Osteocyte (in vitro differentiated cells): ENCODE data around the gene CFAP251. TPM values are rescaled to one million over a fixed set of nuclear protein-coding genes. Genes with fewer than 3 reads are reported as not detected.

ENCODE experiments used
- DNase-seq: peaks from one replicate; pipeline ENCODE4 v3.0.0; 2021; ENCODE audit warnings: mixed read lengths; ENCODE audit not compliant: unreplicated experiment; ENCODE audit errors: extremely low spot score
- H3K27ac Mint-ChIP-seq: one replicate; pipeline ENCODE4 v1.8.0; 2021; ENCODE audit warnings: mild to moderate bottlenecking, mixed read lengths; ENCODE audit not compliant: unreplicated experiment
- H3K27me3 Mint-ChIP-seq: one replicate; pipeline ENCODE4 v1.8.0; 2021; ENCODE audit warnings: mixed read lengths; ENCODE audit not compliant: unreplicated experiment
- H3K36me3 Mint-ChIP-seq: one replicate; pipeline ENCODE4 v1.8.0; 2021; ENCODE audit warnings: mixed read lengths; ENCODE audit not compliant: unreplicated experiment
- H3K4me1 Mint-ChIP-seq: one replicate; pipeline ENCODE4 v1.8.0; 2021; ENCODE audit warnings: mixed read lengths; ENCODE audit not compliant: unreplicated experiment
- H3K4me3 Mint-ChIP-seq: one replicate; pipeline ENCODE4 v1.8.0; 2021; ENCODE audit warnings: mild to moderate bottlenecking, moderate library complexity, mixed read lengths; ENCODE audit not compliant: unreplicated experiment
- H3K9me3 Mint-ChIP-seq: one replicate; pipeline ENCODE4 v1.8.0; 2021; ENCODE audit warnings: mixed read lengths; ENCODE audit not compliant: unreplicated experiment
- total RNA-seq: library from RNA; stranded (reverse); gene quantifications from 2 replicates; pipeline ENCODE4 v1.2.1, GENCODE V29; 2021
- TF ChIP-seq, protein P1 (sequence below): fragments of 200-600 bp; sonication (generic); IDR thresholded peaks from 2 replicates; pipeline ENCODE4 v1.5.0; 2021; ENCODE audit warnings: antibody characterized with exemption, mild to moderate bottlenecking, moderate library complexity

CFAP251 gene
- total RNA-seq, 1 donor from 2014 or later = 2.6 TPM

GRCh38 chr12:122049827-122050226 is 131.4 kb downstream of the CFAP251 start:
- DNase-seq = no peak
- TF ChIP-seq, protein P1, sequence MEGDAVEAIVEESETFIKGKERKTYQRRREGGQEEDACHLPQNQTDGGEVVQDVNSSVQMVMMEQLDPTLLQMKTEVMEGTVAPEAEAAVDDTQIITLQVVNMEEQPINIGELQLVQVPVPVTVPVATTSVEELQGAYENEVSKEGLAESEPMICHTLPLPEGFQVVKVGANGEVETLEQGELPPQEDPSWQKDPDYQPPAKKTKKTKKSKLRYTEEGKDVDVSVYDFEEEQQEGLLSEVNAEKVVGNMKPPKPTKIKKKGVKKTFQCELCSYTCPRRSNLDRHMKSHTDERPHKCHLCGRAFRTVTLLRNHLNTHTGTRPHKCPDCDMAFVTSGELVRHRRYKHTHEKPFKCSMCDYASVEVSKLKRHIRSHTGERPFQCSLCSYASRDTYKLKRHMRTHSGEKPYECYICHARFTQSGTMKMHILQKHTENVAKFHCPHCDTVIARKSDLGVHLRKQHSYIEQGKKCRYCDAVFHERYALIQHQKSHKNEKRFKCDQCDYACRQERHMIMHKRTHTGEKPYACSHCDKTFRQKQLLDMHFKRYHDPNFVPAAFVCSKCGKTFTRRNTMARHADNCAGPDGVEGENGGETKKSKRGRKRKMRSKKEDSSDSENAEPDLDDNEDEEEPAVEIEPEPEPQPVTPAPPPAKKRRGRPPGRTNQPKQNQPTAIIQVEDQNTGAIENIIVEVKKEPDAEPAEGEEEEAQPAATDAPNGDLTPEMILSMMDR = no peak
- H3K36me3 Mint-ChIP-seq = peaks cover 7% of the 10 kb centered on the region
- H3K27ac Mint-ChIP-seq = no peak overlapping the region
- no peaks in the 10 kb centered on the region for H3K27me3 Mint-ChIP-seq
- no peaks in the 10 kb centered on the region for H3K9me3 Mint-ChIP-seq
- peaks cover 9% of the 10 kb centered on the region for H3K4me1 Mint-ChIP-seq
- H3K4me3 Mint-ChIP-seq = no peak overlapping the region

DNA sequence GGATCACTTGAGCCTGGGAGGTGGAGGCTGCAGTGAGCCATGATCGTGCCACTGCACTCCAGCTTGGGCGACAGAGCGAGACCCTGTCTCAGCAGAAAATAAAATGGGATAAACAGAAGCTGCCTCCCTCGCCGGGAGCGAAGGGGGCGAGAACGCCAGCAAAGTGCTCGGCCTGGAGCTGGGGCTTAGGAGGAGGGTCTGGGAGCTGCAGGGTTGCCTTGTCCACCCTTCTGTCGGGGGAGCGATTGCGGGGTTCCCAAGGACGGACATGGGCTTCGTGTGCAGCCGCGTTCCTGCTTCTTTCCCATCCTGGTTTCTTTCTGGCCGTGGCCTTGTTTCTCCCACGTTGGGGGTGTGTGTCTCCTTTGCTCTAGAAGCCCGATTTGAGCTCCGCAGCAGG is 132.3 kb downstream of the CFAP251 start:
- Mint-ChIP-seq H3K9me3 (no peaks in the 10 kb centered on the region), H3K27ac (no peak overlapping the region), H3K27me3 (no peaks in the 10 kb centered on the region), H3K4me3 (no peak overlapping the region), H3K36me3 (peaks cover 5% of the 10 kb centered on the region), H3K4me1 (peaks cover 9% of the 10 kb centered on the region)
- no peak for DNase-seq
- TF ChIP-seq, protein P1 = no peak

- TF ChIP-seq, protein P1 = no peak
- peaks cover 2% of the 10 kb centered on the region for H3K36me3 Mint-ChIP-seq
- H3K27me3 Mint-ChIP-seq = no peaks in the 10 kb centered on the region
- H3K4me1 Mint-ChIP-seq = peaks cover 9% of the 10 kb centered on the region
- no peak overlapping the region for H3K4me3 Mint-ChIP-seq
- DNase-seq = no peak
- H3K27ac Mint-ChIP-seq = no peak overlapping the region
- H3K9me3 Mint-ChIP-seq = no peaks in the 10 kb centered on the region
Measured at GRCh38 chr12:122051231-122051876, 133.0 kb downstream of the CFAP251 start.

DNA sequence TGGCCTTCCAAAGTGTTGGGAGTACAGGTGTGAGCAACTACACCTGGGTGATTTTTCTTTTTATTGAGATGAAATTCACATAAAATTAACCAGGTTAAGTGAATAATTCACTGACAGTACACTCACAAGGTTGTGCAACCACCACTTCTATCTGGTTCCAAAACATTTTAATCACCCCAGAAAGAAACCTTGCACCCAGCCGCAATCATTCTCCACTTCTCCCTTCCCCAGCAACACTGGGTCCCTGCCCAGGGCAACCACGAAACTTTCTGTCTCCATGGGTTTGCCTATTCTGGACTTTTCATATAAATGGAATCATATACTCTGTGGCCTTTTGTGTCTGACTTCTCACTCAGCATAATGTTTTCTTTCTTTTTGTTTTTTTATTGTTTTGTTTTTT is 133.9 kb downstream of the CFAP251 start:
- TF ChIP-seq, protein P1 = no peak
- no peak for DNase-seq
- Mint-ChIP-seq H3K27me3 (no peaks in the 10 kb centered on the region), H3K27ac (no peak overlapping the region), H3K36me3 (no peaks in the 10 kb centered on the region), H3K4me3 (no peak overlapping the region), H3K9me3 (no peaks in the 10 kb centered on the region), H3K4me1 (peaks cover 9% of the 10 kb centered on the region)

Other genes with a start within 250 kb of the CFAP251 start
- gene MORN3, start 248.9 kb upstream of the CFAP251 start, total RNA-seq = 0.11 and 0.29 TPM in 2 replicates
- 10.2 and 13.2 TPM in 2 replicates for gene TMEM120B, start 205.8 kb upstream of the CFAP251 start, total RNA-seq
- gene RHOF, start 124.9 kb upstream of the CFAP251 start, total RNA-seq = 11.3 and 11.9 TPM in 2 replicates
- gene SETD1B, start 114.6 kb upstream of the CFAP251 start, total RNA-seq = 21.0 and 21.8 TPM in 2 replicates
- not detected in 2 replicates for gene HPD, start 59.7 kb upstream of the CFAP251 start, total RNA-seq
- gene PSMD9, start 29.8 kb upstream of the CFAP251 start, total RNA-seq = 58.0 and 63.5 TPM in 2 replicates
- gene BCL7A, start 103.3 kb downstream of the CFAP251 start, total RNA-seq = 10.0 and 11.8 TPM in 2 replicates
- 51.8 and 54.5 TPM in 2 replicates for gene MLXIP, start 160.2 kb downstream of the CFAP251 start, total RNA-seq